Mucosa of descending colon (tissue), 3 donors: ENCODE results near the gene NPAS3. TPM values are rescaled to one million over a fixed set of nuclear protein-coding genes. Genes with fewer than 3 reads are reported as not detected.

Source experiments
- ATAC-seq: fragments of 200-7000 bp; cut with Tn5 transposase; one replicate; pipeline ENCODE4 v1.9.1; 2020; ENCODE audit warnings: mild to moderate bottlenecking, moderate library complexity
- DNase-seq, 3 donors: peaks; one replicate each; pipeline ENCODE4 v3.0.0-alpha.2; 2020
- H3K36me3 ChIP-seq: fragments of 200-600 bp; one replicate; pipeline ENCODE4 v1.8.0; 2021; ENCODE audit warnings: low read depth, mild to moderate bottlenecking
- H3K4me1 ChIP-seq: fragments of 200-600 bp; one replicate; pipeline ENCODE4 v1.8.0; 2021; ENCODE audit warnings: low read depth, mild to moderate bottlenecking
- H3K4me3 ChIP-seq: fragments of 200-600 bp; one replicate; pipeline ENCODE4 v1.8.0; 2021; ENCODE audit warnings: mild to moderate bottlenecking
- H3K9me3 ChIP-seq: fragments of 200-600 bp; one replicate; pipeline ENCODE4 v1.8.0; 2021; ENCODE audit warnings: mild to moderate bottlenecking
- CTCF ChIP-seq: fragments of 200-600 bp; IDR thresholded peaks from one replicate; pipeline ENCODE4 v1.8.0; 2022; ENCODE audit warnings: antibody characterized with exemption, mild to moderate bottlenecking
- intact Hi-C, 2 donors: fragments of 100-400 bp; cut with DNase I in 1 of 2; cut with micrococcal nuclease in 1 of 2; formaldehyde crosslinking; loops; one replicate each; pipeline versions ENCODE4 v1.11.0 to v1.11.1; 2022; cut with DNase I, micrococcal nuclease
- total RNA-seq, 3 donors: library from RNA; stranded (reverse); fragmentation: NEBNext Ultra II Directional in 2 of 3; extraction: Animal tissue kit (Norgen Biotek cat#: 25700) in 2 of 3; gene quantifications; one replicate each; pipeline versions ENCODE4 v1.2.1 to v1.2.4, GENCODE V29; 2021 to 2023
- donor health status: DM: no; HTN: no; CAD: no; lungs with moderate emphysema.
- donor health status: DM: no; HTN: no; CAD: no.
- donor health status: DM: no; HTN: yes; CAD: no.

Gene NPAS3
- total RNA-seq, 3 donors from 2014 or later = 0.65 to 9.7 (median 2.0) TPM

- no peak for ATAC-seq
Observed at GRCh38 chr14:33704481-33704880, 765.8 kb downstream of the NPAS3 start.

GRCh38 chr14:33705490-33705889 is 766.8 kb downstream of the NPAS3 start:
- intact Hi-C loops = no loop called here
- no peak overlapping the region for H3K4me3 ChIP-seq
- DNase-seq = no peak
- TF ChIP-seq CTCF = no peak
- ATAC-seq = no peak
- H3K36me3 ChIP-seq = no peaks in the 10 kb centered on the region
- no peaks in the 10 kb centered on the region for H3K9me3 ChIP-seq
- no peaks in the 10 kb centered on the region for H3K4me1 ChIP-seq

More at GRCh38 chr14:33704481-33704880, 765.8 kb downstream of the NPAS3 start:
- no peak for TF ChIP-seq CTCF
- no peaks in the 10 kb centered on the region for H3K9me3 ChIP-seq
- intact Hi-C loops = no loop called here
- H3K4me3 ChIP-seq = no peak overlapping the region
- H3K36me3 ChIP-seq = no peaks in the 10 kb centered on the region
- DNase-seq = no peak
- no peaks in the 10 kb centered on the region for H3K4me1 ChIP-seq

GRCh38 chr14:33707716-33708115 is 769.0 kb downstream of the NPAS3 start:
- DNase-seq = no peak
- intact Hi-C loops = no loop called here
- H3K36me3 ChIP-seq = no peaks in the 10 kb centered on the region
- TF ChIP-seq CTCF = no peak
- no peaks in the 10 kb centered on the region for H3K4me1 ChIP-seq
- H3K4me3 ChIP-seq = no peak overlapping the region
- ATAC-seq = no peak
- H3K9me3 ChIP-seq = no peaks in the 10 kb centered on the region

- H3K4me3 ChIP-seq = no peak overlapping the region
- intact Hi-C loops = no loop called here
Observed at GRCh38 chr14:33709283-33709682, 770.6 kb downstream of the NPAS3 start.

GRCh38 chr14:33709711-33710110 is 771.0 kb downstream of the NPAS3 start:
- no peak overlapping the region for H3K4me3 ChIP-seq
- H3K36me3 ChIP-seq = no peaks in the 10 kb centered on the region
- intact Hi-C loops = no loop called here
- DNase-seq (no peak), ATAC-seq (no peak)
- no peaks in the 10 kb centered on the region for H3K4me1 ChIP-seq
- no peak for TF ChIP-seq CTCF
- H3K9me3 ChIP-seq = no peaks in the 10 kb centered on the region

More at GRCh38 chr14:33709283-33709682, 770.6 kb downstream of the NPAS3 start:
- TF ChIP-seq CTCF = no peak
- H3K4me1 ChIP-seq = no peaks in the 10 kb centered on the region
- H3K9me3 ChIP-seq = no peaks in the 10 kb centered on the region
- H3K36me3 ChIP-seq = no peaks in the 10 kb centered on the region
- DNase-seq (no peak), ATAC-seq (no peak)

- no peak overlapping the region for H3K4me3 ChIP-seq
- DNase-seq (no peak), ATAC-seq (no peak)
- no peak for TF ChIP-seq CTCF
- no peaks in the 10 kb centered on the region for H3K4me1 ChIP-seq
- no peaks in the 10 kb centered on the region for H3K36me3 ChIP-seq
- no peaks in the 10 kb centered on the region for H3K9me3 ChIP-seq
- intact Hi-C loops = no loop called here
Observed at GRCh38 chr14:33710273-33710672, 771.6 kb downstream of the NPAS3 start.
